Posterior cingulate gyrus (tissue), 11 donors: Measurements from ENCODE around the gene FGF8.
A peak's percentile ranks its signal among the peaks of the same experiment; 100 is the strongest.

Experiments
- DNase-seq, 10 donors: peaks; one replicate each; pipeline versions ENCODE4 v3.0.0 to v3.0.0-alpha.2; 2020 to 2021; ENCODE audit warnings: mixed read lengths in 3 of 10
- intact Hi-C: fragments of 100-400 bp; cut with DNase I; formaldehyde crosslinking; loops from one replicate; pipeline ENCODE4 v1.15.1; 2023

The FGF8 gene

DNA sequence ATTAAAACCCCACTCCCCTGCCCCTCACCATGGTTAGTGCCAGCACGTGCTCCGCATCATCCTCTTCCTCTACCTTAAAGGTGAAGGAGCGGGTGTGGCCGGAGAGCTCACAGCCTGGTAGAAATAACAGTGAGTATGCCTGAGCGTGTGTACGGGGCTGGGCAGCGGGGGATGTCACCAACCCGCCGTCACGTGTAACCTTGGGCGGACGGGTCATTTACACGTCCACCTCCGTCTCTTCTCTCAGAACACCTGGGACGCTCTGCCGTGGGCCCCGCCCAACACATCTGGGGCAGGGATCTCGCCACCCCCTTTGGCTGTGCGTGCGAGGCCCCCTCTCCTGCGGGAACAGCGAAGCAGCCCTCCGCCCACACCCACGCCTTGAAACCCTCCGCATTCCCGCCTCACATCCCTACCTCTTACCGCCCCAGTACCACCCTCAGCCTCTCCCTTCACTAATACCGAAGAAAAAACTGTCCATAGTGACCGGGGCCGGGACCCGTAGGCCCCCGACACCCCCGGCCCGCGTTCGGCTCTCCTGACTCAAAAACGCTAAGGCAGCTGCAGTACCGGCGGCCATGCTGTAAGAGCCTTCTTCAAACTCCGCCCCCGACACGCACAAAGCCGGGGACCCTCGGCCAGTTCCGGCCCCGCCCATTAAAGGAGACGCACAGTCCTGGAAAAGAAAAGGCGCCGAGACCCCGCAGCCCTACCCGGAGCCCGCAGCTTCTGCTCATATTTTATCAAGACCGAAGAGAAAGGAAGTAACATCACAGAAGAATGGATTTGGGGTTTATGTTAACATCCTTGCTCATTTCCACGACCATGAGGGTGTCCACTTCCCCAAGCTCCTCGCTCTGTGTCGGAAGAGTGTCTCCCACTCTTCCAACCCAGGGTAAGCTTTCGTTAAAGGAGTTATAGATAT, 7.2 kb upstream of the FGF8 start, which contains the start of gene NPM3:
TSS of gene NPM3 (minus strand) at position 636 of the 925 bp plus-strand sequence. CDS start at position 580, 56 bp downstream.
- intact Hi-C loops = loop anchor here (10.0 kb wide), 1 partner anchor 568 kb away; no protein-coding TSS in a partner anchor
- DNase-seq = peak; percentile 67 to 98 (median 87)

GRCh38 chr10:101781984-101782810, 6.3 kb upstream of the FGF8 start:
- intact Hi-C loops = loop anchor here (1.0 to 10.0 kb wide), 2 partner anchors 180 to 567 kb away; no protein-coding TSS in a partner anchor
- peak in 2 of 10 donors; percentile 4 to 67 for DNase-seq

GRCh38 chr10:101781655-101781983, 5.7 kb upstream of the FGF8 start:
- intact Hi-C loops = loop anchor here (1.0 to 10.0 kb wide), 2 partner anchors 179 to 567 kb away; no protein-coding TSS in a partner anchor
- no peak for DNase-seq

GRCh38 chr10:101780818-101781654, 5.1 kb upstream of the FGF8 start:
- intact Hi-C loops = loop anchor here (1.0 to 10.0 kb wide), 2 partner anchors 179 to 566 kb away; no protein-coding TSS in a partner anchor
- peak; percentile 62 to 95 (median 70) for DNase-seq

DNA sequence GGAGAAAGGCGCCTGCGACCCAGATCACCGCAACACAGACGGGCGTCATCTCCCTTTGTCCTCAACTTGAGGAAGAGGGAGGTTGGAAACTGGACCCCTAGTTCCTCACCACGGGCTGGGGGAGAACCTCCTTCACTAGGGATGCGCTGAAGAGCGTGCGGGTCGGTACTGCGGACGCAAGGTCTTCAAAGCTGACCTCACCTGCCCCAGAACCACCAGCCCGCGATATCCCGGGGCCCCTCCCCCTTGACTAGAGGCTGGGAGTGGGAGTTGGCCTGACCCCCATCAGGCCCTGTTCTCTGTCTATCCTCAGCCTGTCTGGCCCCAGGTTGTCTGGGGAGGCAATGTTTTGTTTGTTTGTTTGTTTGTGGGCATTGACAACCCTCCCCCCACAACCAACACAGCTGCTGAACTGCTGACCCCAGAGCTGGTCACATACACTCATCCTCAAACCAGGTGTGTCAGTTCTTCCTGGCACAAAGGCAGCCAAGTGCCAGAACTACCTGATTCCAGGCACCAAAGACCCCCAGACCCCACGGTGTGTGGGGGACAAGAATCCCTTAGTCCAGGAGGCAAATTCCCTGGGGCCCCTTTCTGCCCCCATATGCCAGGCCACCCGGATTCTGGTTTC, 4.4 kb upstream of the FGF8 start:
- intact Hi-C loops = loop anchor here (10.0 kb wide), 1 partner anchor 566 kb away; no protein-coding TSS in a partner anchor

GRCh38 chr10:101779544-101780186, 3.8 kb upstream of the FGF8 start:
- intact Hi-C loops = loop anchor here (10.0 kb wide), 1 partner anchor 565 kb away; no protein-coding TSS in a partner anchor
- DNase-seq = peak; percentile 63 to 97 (median 82)

More for the DNA sequence above, 4.4 kb upstream of the FGF8 start:
- peak in 1 of 10 donors; percentile 48 for DNase-seq

DNA sequence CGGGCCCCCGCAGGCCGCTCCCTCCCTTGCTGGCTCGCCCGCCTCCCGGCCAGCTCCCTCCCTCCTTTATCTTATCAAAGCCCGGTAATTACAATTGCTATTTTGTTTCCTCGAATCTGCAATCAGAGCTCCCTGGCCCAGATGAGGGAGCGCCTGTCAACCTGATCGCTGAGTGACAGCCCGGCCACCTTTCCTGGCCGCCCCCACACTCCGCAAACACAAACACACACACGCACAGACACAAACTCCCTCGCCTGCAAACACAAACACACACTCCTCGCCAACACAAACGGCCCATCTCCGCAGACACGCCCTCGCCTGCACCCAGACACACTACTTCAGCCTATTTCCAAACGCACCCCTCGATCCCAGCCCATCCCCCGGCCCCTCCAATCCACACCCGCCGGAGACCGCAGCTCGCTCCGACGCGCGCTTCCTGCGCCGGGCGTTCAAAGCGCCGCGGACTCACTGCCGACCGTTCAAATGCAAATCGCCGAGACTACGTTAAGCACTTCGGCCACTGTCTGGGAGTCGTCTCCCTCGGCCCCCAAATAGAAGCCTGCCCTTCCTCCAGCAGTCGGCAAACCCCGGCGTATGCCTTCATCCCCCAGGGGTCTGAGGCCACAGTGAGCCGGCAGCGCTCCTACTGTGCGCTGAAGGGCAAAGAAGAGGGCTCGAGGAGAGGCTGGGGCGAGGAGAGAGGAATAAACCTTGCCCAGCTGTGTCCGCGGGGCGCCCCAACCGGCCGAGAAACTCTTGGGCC, 3.0 kb upstream of the FGF8 start:
- DNase-seq = peak in 1 of 10 donors; percentile 80
- intact Hi-C loops = no loop called here

DNA sequence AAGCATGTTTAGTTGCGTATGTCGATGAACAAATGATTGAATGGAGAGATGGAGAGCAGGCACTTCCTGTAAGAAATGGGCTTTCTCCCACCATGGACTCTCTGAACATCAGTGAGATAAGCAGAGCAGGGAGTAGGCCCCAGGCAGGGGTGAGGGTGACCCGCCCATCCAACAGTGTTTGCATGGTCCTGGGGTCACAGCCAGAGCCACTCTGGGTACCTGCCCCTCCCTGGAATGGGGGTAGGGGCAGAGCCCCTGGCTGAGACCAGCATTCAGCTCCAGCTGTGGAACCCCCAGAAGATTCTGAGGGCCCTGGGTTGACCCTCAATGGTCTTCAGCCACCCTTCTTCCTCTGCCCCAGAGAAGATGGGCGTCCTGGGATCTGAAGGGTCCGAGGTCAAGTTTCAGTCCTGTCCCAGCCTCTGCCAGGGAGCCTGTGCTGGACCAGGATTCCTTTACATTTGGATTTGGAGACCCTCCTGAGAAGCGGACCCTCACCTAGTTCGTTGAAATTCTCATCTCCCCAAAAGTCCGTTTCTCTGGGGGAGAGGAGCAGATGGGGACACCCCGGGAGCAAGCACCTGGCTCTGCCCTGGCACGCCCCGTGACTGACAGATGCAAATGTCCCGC, 2.4 kb upstream of the FGF8 start:
- intact Hi-C loops = no loop called here
- peak in 2 of 10 donors; percentile 55 to 68 for DNase-seq

DNA sequence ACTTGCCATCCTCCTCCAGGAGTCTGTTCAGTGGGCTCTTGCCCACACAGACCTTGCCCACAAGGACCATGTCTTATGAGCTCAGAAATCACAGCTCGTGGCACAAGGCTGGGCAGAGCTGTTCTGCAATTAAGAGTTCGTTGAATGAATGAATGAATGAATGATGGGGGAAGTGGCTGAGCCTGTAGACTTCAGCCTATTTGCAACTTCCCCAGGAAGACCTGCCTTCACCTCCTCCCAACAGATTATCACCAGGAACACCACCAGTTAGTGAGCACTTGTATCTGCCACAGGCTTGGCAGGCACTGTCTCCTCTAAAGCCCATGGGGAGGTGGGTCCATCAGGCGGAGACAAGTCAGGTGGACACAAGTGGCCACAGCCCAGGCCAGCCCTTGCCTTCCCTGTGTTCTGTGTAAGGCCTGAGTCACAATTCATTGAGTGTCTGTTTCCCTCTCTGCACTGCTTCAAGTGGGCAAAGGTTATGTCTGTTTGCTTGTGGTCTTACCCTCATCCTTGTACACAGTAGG, 1.8 kb upstream of the FGF8 start:
- intact Hi-C loops = no loop called here
- DNase-seq = peak in 1 of 10 donors; percentile 56

DNA sequence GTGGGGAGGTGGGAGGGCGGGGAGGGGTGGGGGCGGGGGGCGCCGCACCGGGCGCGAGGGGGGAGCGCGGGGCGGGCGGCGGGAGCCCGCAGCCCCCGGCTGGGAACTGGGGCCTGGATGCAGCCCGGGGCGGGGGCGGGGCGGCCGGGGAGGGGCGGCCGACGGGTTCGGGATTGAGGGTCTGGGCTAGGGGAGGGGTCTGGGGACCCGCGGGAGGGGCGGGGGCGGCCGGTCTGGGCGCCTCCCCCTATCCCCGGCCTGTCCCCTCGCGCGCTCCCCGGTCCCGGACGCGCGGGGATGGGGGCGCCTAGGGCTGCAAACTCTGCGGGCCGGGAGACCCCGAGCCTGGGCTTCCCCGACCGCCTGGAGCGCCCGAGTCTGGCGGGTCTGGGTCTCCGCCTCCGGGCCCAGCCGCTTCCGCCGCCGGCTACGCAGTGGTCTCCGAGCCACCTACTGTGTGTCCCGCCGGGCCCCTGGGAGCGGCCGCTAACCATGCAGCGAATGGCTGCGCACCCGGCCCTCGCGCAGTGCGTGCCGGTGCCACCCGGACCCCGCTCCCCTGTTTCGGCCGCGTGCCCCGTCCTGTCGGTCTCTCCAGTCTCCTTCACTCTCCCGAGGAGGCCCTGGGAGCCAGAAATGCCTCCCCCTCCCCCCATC, 375 bp upstream of the FGF8 start:
- DNase-seq = peak in 1 of 10 donors; percentile 69
- intact Hi-C loops = no loop called here

DNA sequence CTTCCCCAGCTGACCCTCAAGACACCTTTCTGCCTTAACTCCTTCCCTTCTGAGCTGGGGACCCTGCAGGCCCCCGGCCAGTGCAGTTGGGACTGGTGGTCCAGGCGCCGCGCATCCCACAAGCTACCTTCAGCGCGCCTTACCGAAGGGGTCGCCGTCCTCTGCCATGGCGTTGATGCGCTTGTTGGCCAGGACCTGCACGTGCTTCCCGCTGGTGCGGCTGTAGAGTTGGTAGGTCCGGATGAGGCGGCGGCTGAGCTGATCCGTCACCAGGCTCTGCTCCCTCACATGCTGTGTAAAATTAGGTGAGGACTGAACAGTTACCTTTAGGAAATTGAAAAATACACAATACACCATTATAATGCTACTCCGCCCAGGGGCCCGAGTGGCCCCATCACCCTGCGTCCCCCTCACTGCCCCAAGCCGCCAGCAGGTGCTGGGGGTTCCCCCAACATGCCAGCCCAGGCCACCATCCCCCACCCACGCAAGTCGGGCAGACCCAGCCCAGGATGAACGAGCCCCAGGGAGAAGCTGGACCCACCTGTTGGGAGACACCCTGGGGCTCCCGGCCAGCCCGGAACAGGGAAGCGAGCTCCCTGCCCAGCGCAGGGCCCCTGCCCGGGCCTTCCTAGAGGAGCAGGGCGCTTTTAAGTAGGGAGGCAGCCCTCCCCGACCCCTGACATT, 1.2 kb downstream of the FGF8 start:
- DNase-seq = peak in 1 of 10 donors; percentile 80
- intact Hi-C loops = no loop called here

- intact Hi-C loops = no loop called here
- no peak for DNase-seq
Observed at GRCh38 chr10:101773923-101774588, 1.9 kb downstream of the FGF8 start.

GRCh38 chr10:101772895-101773761, 2.8 kb downstream of the FGF8 start:
- DNase-seq = peak in 1 of 10 donors; percentile 61
- intact Hi-C loops = no loop called here

DNA sequence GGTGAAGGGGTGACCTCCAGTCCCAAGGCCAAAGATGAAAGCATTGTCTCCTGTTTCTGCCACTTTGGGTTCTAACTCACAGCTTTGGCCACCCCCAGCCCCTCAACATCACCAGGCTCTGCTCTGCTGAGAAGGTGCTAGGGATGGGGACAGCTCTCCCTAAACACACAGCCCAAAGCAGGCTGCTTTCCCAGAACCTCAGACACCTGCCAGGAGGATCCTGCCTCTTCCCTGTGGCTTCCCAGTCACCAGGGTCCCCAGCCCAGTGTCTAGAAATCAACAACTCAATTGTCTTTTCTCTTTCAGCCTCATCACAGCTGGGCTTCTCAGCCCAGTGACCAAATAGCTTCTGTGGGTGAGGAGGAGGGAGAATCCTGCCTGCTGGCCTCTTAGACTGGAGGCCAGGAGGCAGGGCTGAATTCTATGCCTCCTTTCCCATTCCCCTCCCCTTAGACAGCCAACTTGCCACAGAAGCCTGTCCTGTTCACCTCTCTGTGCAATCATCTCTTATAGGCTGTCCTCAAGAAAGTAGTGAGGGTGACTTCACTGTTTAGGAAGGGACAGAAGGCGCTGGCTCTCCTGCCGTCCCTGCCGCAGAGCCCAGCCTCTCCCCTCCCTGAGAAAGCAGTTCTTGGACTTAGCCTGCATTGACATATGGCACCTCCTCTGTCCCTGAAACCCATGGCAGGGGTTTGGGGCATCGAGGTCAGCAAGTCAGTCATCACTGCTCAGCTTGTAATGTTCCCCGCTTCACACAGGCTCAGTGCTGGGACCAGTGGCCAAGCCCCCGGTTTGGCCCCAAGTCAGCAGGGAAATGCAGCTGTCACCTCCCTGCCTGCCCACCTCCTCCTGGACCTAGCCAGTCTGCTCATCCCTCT, 3.7 kb downstream of the FGF8 start:
- intact Hi-C loops = no loop called here
- DNase-seq = peak in 1 of 10 donors; percentile 55
